Erythroblast (primary cell): ENCODE data around the gene BMP8A.

ENCODE experiments used
- DNase-seq, 2 experiments: peaks; one replicate each; lab custom pipeline; 2025; lab: John Stamatoyannopoulos, UW
- GATA1 ChIP-seq: IDR thresholded peaks from 2 replicates; pipeline ENCODE4 v1.6.1; 2011; ENCODE audit warnings: low read depth, mild to moderate bottlenecking, control low read depth, low read length, moderate library complexity
- POLR2A ChIP-seq: IDR thresholded peaks from 2 replicates; pipeline ENCODE4 v1.6.1; 2011; ENCODE audit warnings: mild to moderate bottlenecking, low read length

The BMP8A gene

GRCh38 chr1:39572379-39573096, 81.1 kb downstream of the BMP8A start:
- no peak for TF ChIP-seq GATA1
- TF ChIP-seq POLR2A, result peak; percentile 14
- DNase-seq, result peak; percentile 28 to 36

DNA sequence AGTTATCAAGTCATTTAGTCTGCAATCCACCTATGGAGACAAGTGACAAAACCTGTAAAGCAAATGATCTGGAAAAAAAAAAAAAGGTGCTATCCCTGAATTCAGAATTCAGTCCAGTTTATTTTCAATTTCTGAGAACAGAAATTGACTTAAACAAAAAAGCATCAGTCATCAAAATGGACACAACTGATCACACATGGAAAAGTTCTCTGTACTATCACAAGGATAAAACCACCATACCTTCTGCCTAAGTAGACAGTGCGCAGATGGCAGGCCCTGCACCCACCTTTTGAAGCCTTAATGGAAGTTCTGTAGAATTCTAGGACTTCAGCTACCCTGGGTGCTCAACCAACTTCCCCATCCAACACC, 81.6 kb downstream of the BMP8A start:
- no peak for TF ChIP-seq GATA1
- no peak for TF ChIP-seq POLR2A
- DNase-seq, result no peak

DNA sequence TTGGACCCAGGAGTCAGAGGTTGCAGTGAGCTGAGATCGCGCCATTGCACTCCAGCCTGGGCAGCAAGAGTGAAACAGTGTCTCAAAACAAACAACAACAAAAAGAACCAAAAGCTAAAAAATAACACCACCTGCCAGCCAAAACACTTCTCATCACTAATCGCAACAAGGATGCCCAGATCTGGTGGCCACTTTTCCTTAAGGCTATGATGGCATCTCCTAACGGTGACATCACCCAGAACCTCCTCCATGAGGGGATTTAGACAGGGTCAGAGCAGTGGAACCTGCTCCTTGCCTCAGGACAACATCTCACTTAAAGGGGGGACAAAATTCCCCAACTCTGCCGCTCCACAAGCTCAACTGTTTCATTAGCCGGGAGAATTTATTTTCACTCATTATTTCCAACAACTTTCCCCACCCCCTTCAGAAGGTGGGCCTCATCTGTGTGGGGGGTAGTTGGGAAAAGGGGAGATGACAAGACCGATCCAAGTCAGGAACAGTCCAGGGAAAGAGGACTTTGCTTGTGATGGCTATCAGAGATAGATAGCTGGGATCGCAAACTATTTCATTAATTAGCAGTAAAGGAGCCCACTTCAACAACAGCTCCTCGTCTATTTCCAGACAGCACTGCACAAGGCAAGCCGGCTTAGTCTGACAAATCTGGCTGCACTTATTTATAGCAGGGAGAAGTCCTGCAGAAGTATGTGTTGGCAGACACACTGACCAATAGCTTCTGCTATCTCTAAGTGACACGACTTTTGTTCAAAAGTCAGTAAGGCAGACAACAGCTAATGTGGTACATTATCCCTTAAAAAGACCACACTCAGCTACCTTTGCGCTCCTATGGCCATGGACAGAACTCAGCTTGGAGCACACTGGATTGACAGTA, 82.5 kb downstream of the BMP8A start:
- DNase-seq, result peak; percentile 41 to 43
- TF ChIP-seq GATA1 (no peak), POLR2A (no peak)

- DNase-seq, result peak; percentile 42 to 43
- TF ChIP-seq GATA1, result no peak
- no peak for TF ChIP-seq POLR2A
Observed at GRCh38 chr1:39574646-39575045, 83.2 kb downstream of the BMP8A start.
